Muscle of leg (tissue), 11 donors: ENCODE measurements around the gene LGMN. TPM values are rescaled to one million over a fixed set of nuclear protein-coding genes. Genes with fewer than 3 reads are reported as not detected.
A peak's percentile ranks its signal among the peaks of the same experiment; 100 is the strongest.

Experiments used
- DNase-seq: peaks from one replicate; pipeline ENCODE4 v3.0.0; 2013
- H3K27ac ChIP-seq: one replicate; pipeline ENCODE4 v1.5.1; 2013; ENCODE audit warnings: mild to moderate bottlenecking, low read length, control low read depth
- H3K27me3 ChIP-seq: one replicate; pipeline ENCODE4 v1.6.1; 2013; ENCODE audit warnings: low read length; ENCODE audit not compliant: control insufficient read depth, insufficient read depth
- H3K36me3 ChIP-seq: one replicate; pipeline ENCODE4 v1.6.1; 2013; ENCODE audit warnings: low read length; ENCODE audit not compliant: control insufficient read depth, insufficient read depth
- H3K4me1 ChIP-seq: one replicate; pipeline ENCODE4 v1.6.1; 2013; ENCODE audit warnings: low read length; ENCODE audit not compliant: control insufficient read depth, insufficient read depth
- H3K4me3 ChIP-seq: one replicate; pipeline ENCODE4 v1.5.1; 2013; ENCODE audit warnings: low read length, control low read depth
- H3K9me3 ChIP-seq: replicated peaks from 2 replicates; pipeline ENCODE4 v1.6.1; 2013; ENCODE audit warnings: low read depth, low read length; ENCODE audit not compliant: control insufficient read depth
- WGBS: methylation state at CpG from one replicate; pipeline ENCODE4 v1.1.5; 2013; ENCODE audit warnings: missing lambda C conversion rate; ENCODE audit not compliant: insufficient coverage; 5-methylcytosine and 5-hydroxymethylcytosine counted together
- polyA plus RNA-seq, 8 donors: library from polyadenylated mRNA; unstranded; fragments of 120-200 nt; gene quantifications; one replicate each; pipeline versions ENCODE4 v1.2.1 to v1.2.3, GENCODE V29; 2013; ENCODE audit warnings: inconsistent platforms in 1 of 8, low replicate concordance in 1 of 8; ENCODE audit not compliant: insufficient read length in 8 of 8, insufficient read depth in 1 of 8
- total RNA-seq: library from RNA; stranded (reverse); fragments of 120-200 nt; gene quantifications from one replicate; pipeline ENCODE4 v1.2.4, GENCODE V29; 2013

Gene LGMN
- total and polyA plus RNA-seq, 9 donors: 60.1 to 104 (median 91.9) TPM

- Histone ChIP-seq H3K27ac (no peak overlapping the region), H3K36me3 (peaks cover 23% of the 10 kb centered on the region), H3K4me3 (no peak overlapping the region), H3K27me3 (no peaks in the 10 kb centered on the region), H3K4me1 (peaks cover 18% of the 10 kb centered on the region), H3K9me3 (peaks cover 2% of the 10 kb centered on the region)
- DNase-seq: no peak
- 20% methylated on average over 1 of the region's 4 CpGs for WGBS
Observed at GRCh38 chr14:92668276-92668973, 80.0 kb downstream of the LGMN start.

GRCh38 chr14:92666251-92666650, 82.2 kb downstream of the LGMN start:
- DNase-seq: no peak
- H3K4me1 ChIP-seq: peaks cover 18% of the 10 kb centered on the region
- H3K4me3 ChIP-seq: no peak overlapping the region
- no peaks in the 10 kb centered on the region for H3K27me3 ChIP-seq
- H3K9me3 ChIP-seq: peaks cover 2% of the 10 kb centered on the region
- H3K27ac ChIP-seq: peak overlapping the region; percentile 62
- peaks cover 33% of the 10 kb centered on the region for H3K36me3 ChIP-seq
- 97% methylated on average over 8 of the region's 9 CpGs for WGBS

GRCh38 chr14:92665661-92666110, 82.7 kb downstream of the LGMN start:
- H3K4me3 ChIP-seq: no peak overlapping the region
- 53% methylated on average over 6 of the region's 8 CpGs for WGBS

GRCh38 chr14:92663049-92663448, 85.4 kb downstream of the LGMN start:
- no peak for DNase-seq
- Histone ChIP-seq H3K36me3 (peaks cover 56% of the 10 kb centered on the region), H3K4me3 (no peak overlapping the region), H3K27ac (no peak overlapping the region), H3K9me3 (peaks cover 2% of the 10 kb centered on the region), H3K27me3 (no peaks in the 10 kb centered on the region), H3K4me1 (no peaks in the 10 kb centered on the region)
- 89% methylated on average over 5 of the region's 7 CpGs for WGBS

More at GRCh38 chr14:92665661-92666110, 82.7 kb downstream of the LGMN start:
- peak overlapping the region; percentile 62 for H3K27ac ChIP-seq
- H3K27me3 ChIP-seq: no peaks in the 10 kb centered on the region
- no peak for DNase-seq
- H3K4me1 ChIP-seq: peaks cover 13% of the 10 kb centered on the region
- H3K9me3 ChIP-seq: peaks cover 2% of the 10 kb centered on the region
- H3K36me3 ChIP-seq: peaks cover 38% of the 10 kb centered on the region

- 58% methylated on average over 2 of the region's 3 CpGs for WGBS
- no peak for DNase-seq
- H3K9me3 ChIP-seq: no peaks in the 10 kb centered on the region
- H3K27me3 ChIP-seq: no peaks in the 10 kb centered on the region
- no peak overlapping the region for H3K4me3 ChIP-seq
- H3K4me1 ChIP-seq: no peaks in the 10 kb centered on the region
- H3K36me3 ChIP-seq: peaks cover 50% of the 10 kb centered on the region
- H3K27ac ChIP-seq: no peak overlapping the region
Observed at GRCh38 chr14:92660571-92660970, 87.9 kb downstream of the LGMN start.

GRCh38 chr14:92659765-92660561, 88.5 kb downstream of the LGMN start:
- no peaks in the 10 kb centered on the region for H3K9me3 ChIP-seq
- no peaks in the 10 kb centered on the region for H3K27me3 ChIP-seq
- no peak overlapping the region for H3K4me3 ChIP-seq
- WGBS: 63% methylated on average over 8 of the region's 11 CpGs
- peak; percentile 81 for DNase-seq
- H3K4me1 ChIP-seq: no peaks in the 10 kb centered on the region
- peaks cover 50% of the 10 kb centered on the region for H3K36me3 ChIP-seq
- H3K27ac ChIP-seq: peak overlapping the region; percentile 51

- Histone ChIP-seq H3K4me3 (no peak overlapping the region), H3K36me3 (peaks cover 53% of the 10 kb centered on the region), H3K4me1 (no peaks in the 10 kb centered on the region), H3K27ac (no peak overlapping the region), H3K27me3 (no peaks in the 10 kb centered on the region), H3K9me3 (no peaks in the 10 kb centered on the region)
- DNase-seq: no peak
Observed at GRCh38 chr14:92658684-92659083, 89.7 kb downstream of the LGMN start.

- Histone ChIP-seq H3K4me1 (no peaks in the 10 kb centered on the region), H3K36me3 (peaks cover 51% of the 10 kb centered on the region), H3K4me3 (no peak overlapping the region), H3K27ac (no peak overlapping the region), H3K9me3 (no peaks in the 10 kb centered on the region), H3K27me3 (no peaks in the 10 kb centered on the region)
- WGBS: 84% methylated on average over 13 of the region's 13 CpGs
- DNase-seq: no peak
Observed at GRCh38 chr14:92658160-92658559, 90.3 kb downstream of the LGMN start.

GRCh38 chr14:92657457-92658142, 90.8 kb downstream of the LGMN start:
- peak; percentile 58 for DNase-seq
- Histone ChIP-seq H3K27ac (peak overlapping the region; percentile 20), H3K4me1 (no peaks in the 10 kb centered on the region), H3K9me3 (no peaks in the 10 kb centered on the region), H3K36me3 (peaks cover 54% of the 10 kb centered on the region), H3K4me3 (no peak overlapping the region), H3K27me3 (no peaks in the 10 kb centered on the region)
- 62% methylated on average over 11 of the region's 13 CpGs for whole genome bisulfite sequencing
